Lung (tissue), 12 donors: Measurements from ENCODE around the gene DOK6. TPM values are rescaled to one million over a fixed set of nuclear protein-coding genes. Genes with fewer than 3 reads are reported as not detected.
"Not testable (repeated sequence)": the region's sequence is repeated elsewhere in the genome, so short reads cannot be mapped to it uniquely, and the experiment has no call there.

Experiments
- ATAC-seq: fragments of 200-7000 bp; cut with Tn5 transposase; one replicate; pipeline ENCODE4 v1.9.1; 2020; ENCODE audit warnings: moderate number of reproducible peaks; ENCODE audit not compliant: insufficient read depth, low FRiP score
- DNase-seq, 3 donors: peaks; one replicate each; pipeline ENCODE4 v3.0.0-alpha.2; 2013 to 2017
- H3K27ac ChIP-seq, 2 donors: one replicate each; pipeline ENCODE4 v1.5.1; 2013; ENCODE audit warnings: mild to moderate bottlenecking in 2 of 2, moderate library complexity in 2 of 2, control low read depth in 1 of 2, inconsistent platforms in 1 of 2, low read depth in 1 of 2, low read length in 1 of 2
- H3K27me3 ChIP-seq, 3 donors: one replicate each; pipeline ENCODE4 v1.5.1; 2013; ENCODE audit warnings: low read length in 2 of 3; ENCODE audit not compliant: control insufficient read depth in 3 of 3, insufficient read depth in 3 of 3
- H3K36me3 ChIP-seq, 4 donors: one replicate each; pipeline ENCODE4 v1.5.1; 2013; ENCODE audit warnings: low read length in 4 of 4, mild to moderate bottlenecking in 1 of 4, moderate library complexity in 1 of 4; ENCODE audit not compliant: control insufficient read depth in 4 of 4, insufficient read depth in 4 of 4
- H3K4me1 ChIP-seq, 5 donors: one replicate each; pipeline ENCODE4 v1.5.1; 2013; ENCODE audit warnings: low read length in 5 of 5, mild to moderate bottlenecking in 2 of 5, moderate library complexity in 1 of 5; ENCODE audit not compliant: control insufficient read depth in 5 of 5, insufficient read depth in 5 of 5
- H3K4me3 ChIP-seq: one replicate; pipeline ENCODE4 v1.5.1; 2013; ENCODE audit warnings: mild to moderate bottlenecking, control low read depth, moderate library complexity
- H3K9ac ChIP-seq, 2 donors: one replicate each; pipeline ENCODE4 v1.5.1; 2013; ENCODE audit warnings: low read length in 2 of 2, control low read depth in 1 of 2; ENCODE audit not compliant: insufficient read depth in 1 of 2
- H3K9me3 ChIP-seq, 4 donors: one replicate each; pipeline ENCODE4 v1.5.1; 2013; ENCODE audit warnings: low read length in 3 of 4, mild to moderate bottlenecking in 1 of 4, moderate library complexity in 1 of 4; ENCODE audit not compliant: control insufficient read depth in 4 of 4, insufficient read depth in 3 of 4
- WGBS, 2 donors: extraction: QIAGEN DNeasy Blood & Tissue Kit; methylation state at CpG; one replicate each; pipeline ENCODE4 v1.1.7; 2013; 5-methylcytosine and 5-hydroxymethylcytosine counted together
- polyA plus RNA-seq, 2 donors: library from polyadenylated mRNA; stranded (reverse); fragments of 200-250 nt; gene quantifications; one replicate each; pipeline ENCODE4 v1.2.1, GENCODE V29; 2013
- total RNA-seq, 2 donors: library from RNA; depleted of rRNA in 1 of 2; stranded (reverse); fragments of >200 nt in 1 of 2; gene quantifications; one replicate each; pipeline ENCODE4 v1.2.1, GENCODE V29; 2014 to 2021
- TF ChIP-seq, protein P1 (sequence below): IDR thresholded peaks from 2 replicates; pipeline ENCODE4 v1.5.1; 2012; ENCODE audit warnings: mild to moderate bottlenecking; ENCODE audit errors: control extremely low read depth, extremely low read depth
- donor health status: control.
- donor health status: control.
- donor health status: Bipolar disorder and iron deficiency.
- donor health status: healthy.
- donor health status: DM: yes; HTN: yes; CAD: no.

DOK6 gene
- total and polyA plus RNA-seq, 4 donors, result 0.61 to 21.3 (median 2.7) TPM

DNA sequence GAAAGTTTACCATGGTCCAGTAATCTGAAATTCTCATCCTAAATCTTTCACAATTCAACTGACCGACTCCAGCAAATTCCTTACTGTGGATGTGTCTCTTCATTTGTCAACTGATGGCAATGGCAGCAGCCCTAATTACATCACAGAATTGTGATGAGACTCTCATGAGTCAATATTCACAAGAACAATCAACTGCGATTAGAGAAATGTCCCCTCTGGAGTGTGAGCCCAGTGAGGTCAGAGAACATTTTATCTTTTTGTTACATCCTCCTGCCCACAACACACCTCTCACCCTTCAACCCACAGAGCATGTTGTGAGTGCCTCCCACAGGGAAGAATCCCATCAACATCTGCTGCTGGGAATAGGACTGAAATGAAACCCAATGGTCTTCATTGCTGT is 473.4 kb downstream of the DOK6 start:
- no peak overlapping the region for H3K9ac ChIP-seq
- H3K9me3 ChIP-seq, result no peaks in the 10 kb centered on the region
- no peak for DNase-seq
- H3K4me3 ChIP-seq, result no peak overlapping the region
- TF ChIP-seq, protein P1, sequence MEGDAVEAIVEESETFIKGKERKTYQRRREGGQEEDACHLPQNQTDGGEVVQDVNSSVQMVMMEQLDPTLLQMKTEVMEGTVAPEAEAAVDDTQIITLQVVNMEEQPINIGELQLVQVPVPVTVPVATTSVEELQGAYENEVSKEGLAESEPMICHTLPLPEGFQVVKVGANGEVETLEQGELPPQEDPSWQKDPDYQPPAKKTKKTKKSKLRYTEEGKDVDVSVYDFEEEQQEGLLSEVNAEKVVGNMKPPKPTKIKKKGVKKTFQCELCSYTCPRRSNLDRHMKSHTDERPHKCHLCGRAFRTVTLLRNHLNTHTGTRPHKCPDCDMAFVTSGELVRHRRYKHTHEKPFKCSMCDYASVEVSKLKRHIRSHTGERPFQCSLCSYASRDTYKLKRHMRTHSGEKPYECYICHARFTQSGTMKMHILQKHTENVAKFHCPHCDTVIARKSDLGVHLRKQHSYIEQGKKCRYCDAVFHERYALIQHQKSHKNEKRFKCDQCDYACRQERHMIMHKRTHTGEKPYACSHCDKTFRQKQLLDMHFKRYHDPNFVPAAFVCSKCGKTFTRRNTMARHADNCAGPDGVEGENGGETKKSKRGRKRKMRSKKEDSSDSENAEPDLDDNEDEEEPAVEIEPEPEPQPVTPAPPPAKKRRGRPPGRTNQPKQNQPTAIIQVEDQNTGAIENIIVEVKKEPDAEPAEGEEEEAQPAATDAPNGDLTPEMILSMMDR, result no peak
- H3K36me3 ChIP-seq, result no peaks in the 10 kb centered on the region
- H3K4me1 ChIP-seq, result peaks cover 0 to 2% (median 0%) of the 10 kb centered on the region in 5 donors
- no peak for ATAC-seq
- 86 to 87% methylated on average over 2 of the region's 2 CpGs for WGBS, 2 donors
- H3K27ac ChIP-seq, result no peak overlapping the region
- H3K27me3 ChIP-seq, result no peaks in the 10 kb centered on the region

DNA sequence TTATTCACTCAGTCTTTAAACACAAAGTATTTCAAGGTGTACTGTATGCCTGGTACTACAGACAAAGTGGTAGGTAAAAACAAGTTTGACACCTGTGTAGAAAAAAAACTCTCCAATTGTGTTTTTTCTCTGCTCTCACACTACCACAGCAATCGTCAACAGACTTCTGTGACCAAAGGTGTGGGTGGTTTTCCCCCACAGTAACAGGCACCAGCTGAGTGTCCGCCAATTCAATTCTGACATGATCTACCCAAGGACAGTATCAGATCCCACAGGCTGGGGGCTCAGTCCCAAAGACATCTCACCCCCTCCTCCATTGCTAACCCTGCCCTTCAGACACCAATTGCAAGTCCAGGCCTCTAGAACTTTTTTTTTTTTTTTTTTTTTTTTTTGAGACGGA is 475.8 kb downstream of the DOK6 start:
- ATAC-seq, result no peak
- H3K9ac ChIP-seq, result no peak overlapping the region
- H3K9me3 ChIP-seq, result no peaks in the 10 kb centered on the region
- no peaks in the 10 kb centered on the region for H3K36me3 ChIP-seq
- H3K27ac ChIP-seq, result no peak overlapping the region
- H3K4me1 ChIP-seq, result peaks cover 0 to 6% (median 0%) of the 10 kb centered on the region in 5 donors
- DNase-seq, result peak in 1 of 3 donors; percentile 22
- 84 to 92% methylated on average over 2 to 3 of the region's 3 CpGs for WGBS, 2 donors
- TF ChIP-seq, protein P1, result no peak
- H3K27me3 ChIP-seq, result no peaks in the 10 kb centered on the region
- no peak overlapping the region for H3K4me3 ChIP-seq

DNA sequence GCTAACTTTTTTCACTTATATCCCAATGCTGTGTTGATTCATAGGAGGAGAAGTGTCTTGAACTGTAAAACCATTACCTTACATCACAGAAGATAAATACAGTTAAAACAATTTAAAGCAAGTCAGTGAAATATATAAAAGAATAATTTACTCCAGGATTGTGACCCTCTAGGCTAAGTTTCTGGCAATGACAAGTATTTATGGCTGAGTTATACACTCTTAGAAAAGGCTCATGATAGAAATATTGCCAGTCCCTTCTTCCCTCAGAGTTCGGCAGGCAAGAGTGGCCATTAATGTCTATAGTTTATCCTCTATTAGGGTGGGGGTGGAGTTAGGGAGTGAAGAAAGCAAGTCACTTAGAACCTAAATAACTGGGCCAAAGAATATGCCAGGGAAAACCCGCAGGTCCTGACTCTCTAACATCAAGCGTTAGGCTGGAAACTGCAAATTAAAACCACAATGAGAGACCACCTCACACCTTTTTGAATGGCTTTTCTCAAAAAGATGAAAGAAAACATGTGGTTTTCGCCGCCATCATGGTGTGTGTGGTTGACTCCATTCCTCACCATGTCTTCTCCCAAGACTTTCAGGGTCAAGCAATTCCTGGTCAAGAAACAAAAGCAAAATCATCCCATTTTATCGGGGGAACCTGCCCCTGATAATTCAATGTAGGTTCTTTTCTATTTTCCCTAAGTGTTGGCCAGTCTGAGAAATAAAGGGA is 477.7 kb downstream of the DOK6 start:
- H3K4me3 ChIP-seq, result no peak overlapping the region
- H3K36me3 ChIP-seq, result no peaks in the 10 kb centered on the region
- no peak overlapping the region for H3K27ac ChIP-seq
- no peak for DNase-seq
- no peak overlapping the region for H3K9ac ChIP-seq
- H3K9me3 ChIP-seq, result no peaks in the 10 kb centered on the region
- TF ChIP-seq, protein P1, result no peak
- peaks cover 0 to 7% (median 0%) of the 10 kb centered on the region in 5 donors for H3K4me1 ChIP-seq
- H3K27me3 ChIP-seq, result no peaks in the 10 kb centered on the region
- 79 to 82% methylated on average over 6 of the region's 6 CpGs for WGBS, 2 donors
- no peak for ATAC-seq

DNA sequence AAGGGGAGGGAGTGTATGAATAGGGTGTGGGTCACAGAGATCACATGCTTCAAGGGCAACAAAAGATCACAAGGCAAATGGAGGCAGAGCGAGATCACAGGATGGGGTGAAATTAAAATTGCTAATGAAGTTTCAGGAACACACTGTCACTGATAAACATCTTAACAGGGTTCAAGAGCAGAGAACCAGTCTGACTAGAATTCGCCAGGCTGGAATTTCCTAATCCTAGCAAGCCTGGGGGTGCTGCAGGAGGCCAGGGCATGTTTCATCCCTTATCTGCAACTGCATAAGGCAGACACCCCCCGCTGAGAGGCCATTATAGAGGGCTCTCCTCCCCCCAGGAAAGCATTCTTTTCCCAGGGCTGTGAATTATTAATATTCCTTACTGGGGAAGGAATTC is 478.4 kb downstream of the DOK6 start:
- not testable (repeated sequence) for H3K4me1 ChIP-seq, H3K9me3 ChIP-seq, H3K9ac ChIP-seq, H3K36me3 ChIP-seq, H3K27ac ChIP-seq, ATAC-seq, H3K4me3 ChIP-seq, H3K27me3 ChIP-seq, DNase-seq
- 69 to 73% methylated on average over 3 of the region's 3 CpGs for WGBS, 2 donors
